IPS-18a (cell line): Measurements from ENCODE around the gene SFMBT1.
"Not testable (repeated sequence)": the region's sequence is repeated elsewhere in the genome, so short reads cannot be mapped to it uniquely, and the experiment has no call there.

Experiments used
- H3K27ac ChIP-seq: one replicate; pipeline ENCODE4 v1.5.1; 2013; ENCODE audit warnings: low read length
- H3K27me3 ChIP-seq: one replicate; pipeline ENCODE4 v1.6.1; 2013; ENCODE audit warnings: mild to moderate bottlenecking, low read length; ENCODE audit not compliant: control insufficient read depth, insufficient read depth
- H3K36me3 ChIP-seq: one replicate; pipeline ENCODE4 v1.6.1; 2013; ENCODE audit warnings: low read depth, low read length; ENCODE audit not compliant: control insufficient read depth
- H3K4me1 ChIP-seq: one replicate; pipeline ENCODE4 v1.6.1; 2013; ENCODE audit warnings: low read depth, low read length; ENCODE audit not compliant: control insufficient read depth
- H3K4me3 ChIP-seq: one replicate; pipeline ENCODE4 v1.5.1; 2013; ENCODE audit warnings: low read length
- H3K9ac ChIP-seq: one replicate; pipeline ENCODE4 v1.6.1; 2013; ENCODE audit warnings: mild to moderate bottlenecking, low read length, moderate library complexity
- H3K9me3 ChIP-seq: one replicate; pipeline ENCODE4 v1.6.1; 2013; ENCODE audit warnings: low read depth, low read length; ENCODE audit not compliant: control insufficient read depth

The SFMBT1 gene

GRCh38 chr3:53071882-53072431 lies 26.1 kb upstream of the SFMBT1 start:
- Histone ChIP-seq H3K27ac (no peak overlapping the region), H3K9me3 (no peaks in the 10 kb centered on the region), H3K27me3 (peaks cover 4% of the 10 kb centered on the region), H3K4me1 (peaks cover 13% of the 10 kb centered on the region), H3K9ac (no peak overlapping the region), H3K4me3 (peak overlapping the region; percentile 65), H3K36me3 (no peaks in the 10 kb centered on the region)

- Histone ChIP-seq H3K4me1 (peaks cover 13% of the 10 kb centered on the region), H3K36me3 (no peaks in the 10 kb centered on the region), H3K4me3 (no peak overlapping the region), H3K9me3 (no peaks in the 10 kb centered on the region), H3K27ac (no peak overlapping the region), H3K9ac (no peak overlapping the region), H3K27me3 (peaks cover 4% of the 10 kb centered on the region)
Measured at GRCh38 chr3:53069422-53070068, 23.7 kb upstream of the SFMBT1 start.

- Histone ChIP-seq H3K36me3 (no peaks in the 10 kb centered on the region), H3K9me3 (no peaks in the 10 kb centered on the region), H3K27me3 (peaks cover 4% of the 10 kb centered on the region), H3K4me1 (peaks cover 8% of the 10 kb centered on the region), H3K9ac (no peak overlapping the region), H3K4me3 (no peak overlapping the region), H3K27ac (no peak overlapping the region)
Measured at GRCh38 chr3:53068176-53068575, 22.3 kb upstream of the SFMBT1 start.

- no peak overlapping the region for H3K9ac ChIP-seq
- no peaks in the 10 kb centered on the region for H3K36me3 ChIP-seq
- H3K27me3 ChIP-seq: peaks cover 4% of the 10 kb centered on the region
- H3K9me3 ChIP-seq: no peaks in the 10 kb centered on the region
- peaks cover 4% of the 10 kb centered on the region for H3K4me1 ChIP-seq
- no peak overlapping the region for H3K4me3 ChIP-seq
- no peak overlapping the region for H3K27ac ChIP-seq
Measured at GRCh38 chr3:53067567-53067966, 21.7 kb upstream of the SFMBT1 start.

GRCh38 chr3:53065841-53066480 lies 20.1 kb upstream of the SFMBT1 start:
- H3K4me3 ChIP-seq: no peak overlapping the region
- no peaks in the 10 kb centered on the region for H3K36me3 ChIP-seq
- no peak overlapping the region for H3K9ac ChIP-seq
- no peaks in the 10 kb centered on the region for H3K4me1 ChIP-seq
- H3K9me3 ChIP-seq: no peaks in the 10 kb centered on the region
- no peak overlapping the region for H3K27ac ChIP-seq
- no peaks in the 10 kb centered on the region for H3K27me3 ChIP-seq

GRCh38 chr3:53062905-53063304 lies 17.0 kb upstream of the SFMBT1 start:
- Histone ChIP-seq H3K4me1 (no peaks in the 10 kb centered on the region), H3K36me3 (no peaks in the 10 kb centered on the region), H3K27ac (no peak overlapping the region), H3K27me3 (no peaks in the 10 kb centered on the region), H3K9ac (no peak overlapping the region), H3K9me3 (no peaks in the 10 kb centered on the region), H3K4me3 (no peak overlapping the region)

- no peak overlapping the region for H3K4me3 ChIP-seq
Measured at GRCh38 chr3:53056442-53056841, 10.6 kb upstream of the SFMBT1 start.

GRCh38 chr3:53054233-53054632 lies 8.4 kb upstream of the SFMBT1 start:
- not testable (repeated sequence) for H3K36me3 ChIP-seq, H3K27ac ChIP-seq, H3K9me3 ChIP-seq, H3K4me1 ChIP-seq, H3K4me3 ChIP-seq, H3K27me3 ChIP-seq, H3K9ac ChIP-seq

More at GRCh38 chr3:53056442-53056841, 10.6 kb upstream of the SFMBT1 start:
- Histone ChIP-seq H3K9me3 (no peaks in the 10 kb centered on the region), H3K27me3 (no peaks in the 10 kb centered on the region), H3K27ac (no peak overlapping the region), H3K36me3 (no peaks in the 10 kb centered on the region), H3K9ac (no peak overlapping the region), H3K4me1 (no peaks in the 10 kb centered on the region)

- H3K4me3 ChIP-seq: no peak overlapping the region
- peaks cover 14% of the 10 kb centered on the region for H3K27me3 ChIP-seq
- H3K27ac ChIP-seq: no peak overlapping the region
Measured at GRCh38 chr3:53051929-53052328, 6.1 kb upstream of the SFMBT1 start.

GRCh38 chr3:53049987-53050386 lies 4.1 kb upstream of the SFMBT1 start:
- Histone ChIP-seq H3K9ac (no peak overlapping the region), H3K27me3 (peaks cover 21% of the 10 kb centered on the region), H3K36me3 (no peaks in the 10 kb centered on the region), H3K27ac (no peak overlapping the region), H3K4me3 (no peak overlapping the region), H3K9me3 (no peaks in the 10 kb centered on the region), H3K4me1 (no peaks in the 10 kb centered on the region)

More at GRCh38 chr3:53051929-53052328, 6.1 kb upstream of the SFMBT1 start:
- H3K9me3 ChIP-seq: no peaks in the 10 kb centered on the region
- H3K4me1 ChIP-seq: no peaks in the 10 kb centered on the region
- no peaks in the 10 kb centered on the region for H3K36me3 ChIP-seq
- no peak overlapping the region for H3K9ac ChIP-seq

GRCh38 chr3:53046171-53047170 lies 598 bp upstream of the SFMBT1 start:
- Histone ChIP-seq H3K27me3 (peaks cover 47% of the 10 kb centered on the region), H3K9me3 (no peaks in the 10 kb centered on the region), H3K27ac (no peak overlapping the region), H3K9ac (no peak overlapping the region), H3K4me1 (peaks cover 5% of the 10 kb centered on the region), H3K4me3 (peak overlapping the region; percentile 67), H3K36me3 (no peaks in the 10 kb centered on the region)
